A549 (cell line): Measurements from ENCODE around the gene RGS16.

ENCODE experiments used
- CBX8 ChIP-seq: fragments of 200-600 bp; sonication (generic); IDR thresholded peaks from 2 replicates; pipeline ENCODE4 v1.6.1; 2016
- CEBPB ChIP-seq, 2 experiments: fragments of >200 bp in 1 of 2; sonication (Bioruptor Twin) in 1 of 2; formaldehyde crosslinking in 1 of 2; IDR thresholded peaks; 2 replicates each; pipeline ENCODE4 v1.6.1; 2012 to 2016
- CHD2 ChIP-seq: fragments of 150-350 bp; IDR thresholded peaks from 2 replicates; pipeline ENCODE4 v1.6.1; 2014; ENCODE audit warnings: low read length; ENCODE audit not compliant: partially characterized antibody
- CTCF ChIP-seq: fragments of >200 bp; sonication (Bioruptor Twin); formaldehyde crosslinking; IDR thresholded peaks from 3 replicates; pipeline ENCODE4 v1.5.1; 2016
- FOSL2 ChIP-seq, 2 experiments: fragments of 450-650 bp in 1 of 2; fragments of >200 bp in 1 of 2; sonication (Bioruptor Twin) in 1 of 2; formaldehyde crosslinking; IDR thresholded peaks; 2 replicates each; pipeline versions ENCODE4 v1.5.0 to v1.6.1; 2016 to 2020; ENCODE audit warnings: mild to moderate bottlenecking in 1 of 2, moderate library complexity in 1 of 2
- KDM5A ChIP-seq: fragments of 200-600 bp; sonication (generic); IDR thresholded peaks from 2 replicates; pipeline ENCODE4 v1.6.1; 2016; ENCODE audit warnings: antibody characterized with exemption, mild to moderate bottlenecking
- MAX ChIP-seq: IDR thresholded peaks from 2 replicates; pipeline ENCODE4 v1.6.1; 2012
- NR3C1 ChIP-seq: fragments of >200 bp; sonication (Bioruptor Twin); formaldehyde crosslinking; IDR thresholded peaks from 3 replicates; pipeline ENCODE4 v1.6.1; 2017
- POLR2A ChIP-seq: IDR thresholded peaks from 2 replicates; pipeline ENCODE4 v1.6.1; 2012; ENCODE audit warnings: mild to moderate bottlenecking, low read length
- REST ChIP-seq: fragments of 200-600 bp; sonication (generic); IDR thresholded peaks from 2 replicates; pipeline ENCODE4 v1.6.1; 2016; ENCODE audit warnings: antibody characterized with exemption, mild to moderate bottlenecking, moderate library complexity
- TP53 ChIP-seq: fragments of 250-450 bp; sonication (Bioruptor Pico); IDR thresholded peaks from 2 replicates; pipeline ENCODE4 v1.5.0; 2021; ENCODE audit warnings: mild to moderate bottlenecking, moderate library complexity

GRCh38 chr1:182607566-182607965 lies 3.4 kb upstream of the RGS16 start:
- TF ChIP-seq CTCF (no peak), KDM5A (no peak), FOSL2 (IDR thresholded peaks at IDR 0.05) (no peak), FOSL2 (CRISPR knock-in tag; IDR thresholded peaks at IDR 0.05) (no peak), TP53 (CRISPR knock-in tag) (no peak), CEBPB (IDR thresholded peaks at IDR 0.05) (no peak), MAX (no peak), REST (no peak), NR3C1 (no peak), POLR2A (no peak), CHD2 (no peak), CBX8 (no peak)
